IMR-90 (cell line): Measurements from ENCODE around the gene IRX3. TPM values are rescaled to one million over a fixed set of nuclear protein-coding genes. Genes with fewer than 3 reads are reported as not detected.

Experiments used
- ATAC-seq: fragments of 200-7000 bp; cut with Tn5 transposase; 2 replicates; pipeline ENCODE4 v1.9.1; 2020; ENCODE audit warnings: low read depth, mild to moderate bottlenecking, moderate library complexity
- BruUV-seq: library from RNA; stranded (reverse); fragments of 400-500 nt; replicated peaks from 2 replicates; lab custom pipeline; 2021; lab: Mats Ljungman, UMichigan
- CTCF ChIA-PET: fragments of 300-600 bp; formaldehyde crosslinking; extraction: SDS; loops from one replicate; lab custom pipeline; 2021; ENCODE audit warnings: antibody characterized with exemption; lab: Yijun Ruan, JAX
- POLR2A ChIA-PET: fragments of 300-600 bp; sonication (Branson Sonifier 250); formaldehyde crosslinking; loops from one replicate; lab custom pipeline; 2022; ENCODE audit warnings: antibody characterized with exemption; ENCODE audit not compliant: unreplicated experiment; lab: Charles Lee
- DNase-seq: peaks from one replicate; pipeline ENCODE4 v3.0.0; 2013
- H2AFZ ChIP-seq: replicated peaks from 2 replicates; pipeline ENCODE3; 2013; ENCODE audit warnings: low read length, mild to moderate bottlenecking; ENCODE audit not compliant: poor library complexity
- H2AK5ac ChIP-seq: 2 replicates; pipeline ENCODE4 v1.6.1; 2013; ENCODE audit warnings: low read depth, low read length, inconsistent platforms
- H2AK9ac ChIP-seq: replicated peaks from 2 replicates; pipeline ENCODE3; 2013; ENCODE audit warnings: mild to moderate bottlenecking, low read depth, low read length, moderate library complexity; ENCODE audit not compliant: poor library complexity
- H2BK120ac ChIP-seq: 2 replicates; pipeline ENCODE4 v1.6.1; 2013; ENCODE audit warnings: low read depth, low read length, inconsistent platforms
- H2BK15ac ChIP-seq: 3 replicates; pipeline ENCODE4 v1.6.1; 2013; ENCODE audit warnings: low read depth, low read length, inconsistent platforms
- H2BK20ac ChIP-seq: 2 replicates; pipeline ENCODE4 v1.6.1; 2013; ENCODE audit warnings: low read depth, mild to moderate bottlenecking, inconsistent platforms, low read length, moderate library complexity
- H2BK5ac ChIP-seq: 2 replicates; pipeline ENCODE4 v1.6.1; 2013; ENCODE audit warnings: mild to moderate bottlenecking, low read depth, low read length, inconsistent platforms; ENCODE audit not compliant: poor library complexity, severe bottlenecking
- H3K14ac ChIP-seq: replicated peaks from 2 replicates; pipeline ENCODE4 v1.6.1; 2013; ENCODE audit warnings: low read depth, low read length, inconsistent platforms
- H3K18ac ChIP-seq: 2 replicates; pipeline ENCODE4 v1.6.1; 2013; ENCODE audit warnings: low read depth, low read length, control low read depth
- H3K23ac ChIP-seq: 2 replicates; pipeline ENCODE4 v1.6.1; 2013; ENCODE audit warnings: low read depth, low read length, inconsistent platforms
- H3K27ac ChIP-seq: 2 replicates; pipeline ENCODE4 v1.5.1; 2013; ENCODE audit warnings: mild to moderate bottlenecking, control low read depth, low read length; ENCODE audit not compliant: insufficient read depth
- H3K27me3 ChIP-seq: 2 replicates; pipeline ENCODE4 v1.6.1; 2013; ENCODE audit warnings: low read length; ENCODE audit not compliant: control insufficient read depth, insufficient read depth
- H3K36me3 ChIP-seq: 2 replicates; pipeline ENCODE4 v1.6.1; 2013; ENCODE audit warnings: low read length, mixed read lengths; ENCODE audit not compliant: control insufficient read depth, insufficient read depth
- H3K4ac ChIP-seq: 2 replicates; pipeline ENCODE4 v1.6.1; 2013; ENCODE audit warnings: low read depth, low read length, inconsistent platforms
- H3K4me1 ChIP-seq: 2 replicates; pipeline ENCODE4 v1.6.1; 2013; ENCODE audit warnings: low read length, mixed read lengths; ENCODE audit not compliant: control insufficient read depth, insufficient read depth
- H3K4me2 ChIP-seq: 2 replicates; pipeline ENCODE4 v1.6.1; 2013; ENCODE audit warnings: low read depth, mild to moderate bottlenecking, control low read depth, low read length, moderate library complexity
- H3K4me3 ChIP-seq: 2 replicates; pipeline ENCODE4 v1.5.1; 2013; ENCODE audit warnings: low read depth, mild to moderate bottlenecking, control low read depth, low read length, moderate library complexity; ENCODE audit not compliant: insufficient read depth
- H3K56ac ChIP-seq: 2 replicates; pipeline ENCODE4 v1.6.1; 2013; ENCODE audit warnings: low read length, inconsistent platforms; ENCODE audit not compliant: insufficient read depth; ENCODE audit errors: extremely low read depth
- H3K79me1 ChIP-seq, 2 experiments: 2 replicates each; pipeline ENCODE4 v1.6.1; 2013; ENCODE audit warnings: low read length in 2 of 2, inconsistent platforms in 1 of 2, low read depth in 1 of 2
- H3K9ac ChIP-seq: 2 replicates; pipeline ENCODE4 v1.6.1; 2013; ENCODE audit warnings: low read depth, low read length, control low read depth
- H3K9me1 ChIP-seq: 2 replicates; pipeline ENCODE4 v1.6.1; 2013; ENCODE audit warnings: low read length, inconsistent platforms; ENCODE audit not compliant: insufficient read depth
- H3K9me3 ChIP-seq: 2 replicates; pipeline ENCODE4 v1.6.1; 2013; ENCODE audit warnings: low read length; ENCODE audit not compliant: control insufficient read depth, insufficient read depth
- H4K20me1 ChIP-seq: 2 replicates; pipeline ENCODE4 v1.6.1; 2013; ENCODE audit warnings: low read length, inconsistent platforms; ENCODE audit not compliant: insufficient read depth
- H4K5ac ChIP-seq: 2 replicates; pipeline ENCODE4 v1.6.1; 2013; ENCODE audit warnings: mild to moderate bottlenecking, low read depth, low read length, control low read depth
- H4K8ac ChIP-seq, 2 experiments: 2 replicates each; pipeline ENCODE4 v1.6.1; 2013; ENCODE audit warnings: low read depth in 2 of 2, low read length in 2 of 2, control low read depth in 1 of 2, inconsistent platforms in 1 of 2
- H4K91ac ChIP-seq: 2 replicates; pipeline ENCODE4 v1.6.1; 2013; ENCODE audit warnings: low read depth, low read length, inconsistent platforms; ENCODE audit not compliant: insufficient read depth
- CEBPB ChIP-seq: IDR thresholded peaks from 2 replicates; pipeline ENCODE4 v1.6.1; 2012; ENCODE audit warnings: low read depth, low read length, improper control_type of control experiment
- FOS ChIP-seq: fragments of 150-350 bp; IDR thresholded peaks from 2 replicates; pipeline ENCODE4 v1.6.1; 2016; ENCODE audit warnings: low read depth, low read length
- MAFK ChIP-seq: IDR thresholded peaks from 2 replicates; pipeline ENCODE4 v1.6.1; 2012; ENCODE audit warnings: low read depth, low read length, improper control_type of control experiment
- MAZ ChIP-seq: IDR thresholded peaks from 2 replicates; pipeline ENCODE4 v1.6.1; 2012; ENCODE audit warnings: low read depth, mild to moderate bottlenecking, low read length, improper control_type of control experiment, moderate library complexity, borderline replicate concordance
- MXI1 ChIP-seq: IDR thresholded peaks from 2 replicates; pipeline ENCODE4 v1.6.1; 2012; ENCODE audit warnings: low read depth, mild to moderate bottlenecking, low read length, moderate library complexity, borderline replicate concordance
- NFE2L2 ChIP-seq: fragments of 150-350 bp; IDR thresholded peaks from 2 replicates; pipeline ENCODE4 v1.6.1; 2016; ENCODE audit warnings: low read depth, mild to moderate bottlenecking, low read length
- RCOR1 ChIP-seq: IDR thresholded peaks from 2 replicates; pipeline ENCODE4 v1.6.1; 2012; ENCODE audit warnings: mild to moderate bottlenecking, low read length, improper control_type of control experiment; ENCODE audit not compliant: insufficient replicate concordance
- RFX5 ChIP-seq: IDR thresholded peaks from 2 replicates; pipeline ENCODE4 v1.8.0; 2012; ENCODE audit warnings: low read depth, mild to moderate bottlenecking, low read length, moderate library complexity
- SMC3 ChIP-seq: fragments of 150-350 bp; IDR thresholded peaks from 2 replicates; pipeline ENCODE4 v1.6.1; 2016; ENCODE audit warnings: low read depth, mild to moderate bottlenecking, antibody characterized with exemption, low read length, moderate library complexity
- WGBS, 2 experiments: methylation state at CpG; one replicate each; pipeline versions ENCODE4 v1.1.5 to v1.1.7; 2013; ENCODE audit warnings: missing lambda C conversion rate in 2 of 2; ENCODE audit not compliant: insufficient read length in 1 of 2; ENCODE audit errors: extremely low coverage in 2 of 2; 5-methylcytosine and 5-hydroxymethylcytosine counted together
- dilution Hi-C: fragments of 300-500 bp; cut with HindIII; formaldehyde crosslinking; loops from one replicate; pipeline ENCODE4 v1.14.3; 2018; ENCODE audit warnings: low sequenced_read_pairs; ENCODE audit not compliant: unreplicated experiment
- in situ Hi-C: fragments of 300-500 bp; cut with MboI; formaldehyde crosslinking; loops from 3 replicates; pipeline ENCODE4 v1.14.3; 2019; ENCODE audit warnings: low sequenced_read_pairs, inconsistent platforms, mixed read lengths
- intact Hi-C: fragments of 100-400 bp; cut with micrococcal nuclease; formaldehyde crosslinking; loops from 2 replicates; pipeline ENCODE4 v1.10.0; 2022
- polyA plus RNA-seq, 3 experiments: library from polyadenylated mRNA; depleted of rRNA; stranded (reverse); fragments of >200 nt; gene quantifications; 2 replicates each; pipeline ENCODE4 v1.2.3, GENCODE V29; 2012; ENCODE audit warnings: low replicate concordance in 1 of 3
- total RNA-seq: library from RNA; depleted of rRNA; stranded (reverse); fragments of >200 nt; gene quantifications from 2 replicates; pipeline ENCODE4 v1.2.3, GENCODE V29; 2012
- TF ChIP-seq, protein P1 (sequence below): fragments of 150-350 bp; IDR thresholded peaks from 2 replicates; pipeline ENCODE4 v1.6.1; 2017; ENCODE audit warnings: mild to moderate bottlenecking, antibody characterized with exemption, low read length, low read depth

Gene IRX3
- total and polyA plus RNA-seq, 2 of the 4 experiments (the other 2 are of a cell fraction): not detected

DNA sequence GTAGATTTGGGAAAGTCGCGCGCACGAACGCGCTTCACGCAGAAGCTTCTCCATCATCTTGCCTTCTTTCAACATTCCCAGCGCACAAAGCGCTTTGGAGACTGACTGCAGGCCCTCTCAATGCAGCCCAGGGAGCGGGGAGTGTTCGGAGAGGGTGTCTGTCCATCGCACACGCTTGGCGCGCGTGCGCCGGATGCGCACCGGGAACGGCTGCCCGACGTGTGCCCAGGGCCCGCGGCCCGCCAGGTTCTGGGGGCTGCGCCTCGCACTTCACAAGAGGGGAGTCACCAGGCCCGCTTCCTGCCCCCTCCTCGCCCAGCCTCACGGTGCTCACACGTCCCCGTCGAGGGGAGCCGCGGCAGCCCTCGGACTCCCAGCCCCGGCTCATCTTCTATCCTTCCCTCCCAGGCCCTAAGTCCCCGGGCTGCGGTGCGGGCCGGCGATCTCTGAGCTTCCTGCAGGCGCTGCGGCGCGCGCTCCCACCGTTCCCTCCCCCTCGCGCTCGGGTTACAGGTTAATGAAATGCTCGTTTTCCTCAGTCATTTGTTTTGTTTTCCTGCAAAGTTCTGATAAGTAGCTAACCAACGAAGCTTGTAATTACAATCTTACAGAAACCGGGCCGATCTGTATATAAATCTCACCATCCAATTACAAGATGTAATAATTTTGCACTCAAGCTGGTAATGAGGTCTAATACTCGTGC, 2.8 kb upstream of the IRX3 start:
- TF ChIP-seq MXI1 (no peak), SMC3 (no peak), RFX5 (no peak), CEBPB (no peak), FOS (no peak), NFE2L2 (no peak), MAZ (no peak), MAFK (no peak), RCOR1 (no peak)
- TF ChIP-seq, protein P1, sequence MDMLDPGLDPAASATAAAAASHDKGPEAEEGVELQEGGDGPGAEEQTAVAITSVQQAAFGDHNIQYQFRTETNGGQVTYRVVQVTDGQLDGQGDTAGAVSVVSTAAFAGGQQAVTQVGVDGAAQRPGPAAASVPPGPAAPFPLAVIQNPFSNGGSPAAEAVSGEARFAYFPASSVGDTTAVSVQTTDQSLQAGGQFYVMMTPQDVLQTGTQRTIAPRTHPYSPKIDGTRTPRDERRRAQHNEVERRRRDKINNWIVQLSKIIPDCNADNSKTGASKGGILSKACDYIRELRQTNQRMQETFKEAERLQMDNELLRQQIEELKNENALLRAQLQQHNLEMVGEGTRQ: no peak
- Histone ChIP-seq H4K20me1 (no peaks in the 10 kb centered on the region), H3K9me1 (no peaks in the 10 kb centered on the region), H3K4me3 (no peak overlapping the region), H3K27ac (no peak overlapping the region), H2AK5ac (no peak overlapping the region), H2BK5ac (no peak overlapping the region), H4K5ac (no peak overlapping the region), H2AK9ac (no peak overlapping the region), H3K9ac (no peak overlapping the region), H3K4me1 (peaks cover 2% of the 10 kb centered on the region; the same call in 1 of the 2 replicates), H2AFZ (no peak overlapping the region), H3K23ac (no peak overlapping the region), H4K8ac (no peak overlapping the region), H3K4me2 (no peak overlapping the region), H2BK15ac (no peak overlapping the region), H3K27me3 (peaks cover 83% of the 10 kb centered on the region), H4K91ac (no peak overlapping the region), H2BK20ac (no peak overlapping the region), H3K36me3 (no peaks in the 10 kb centered on the region), H3K56ac (no peak overlapping the region), H3K18ac (no peak overlapping the region), H3K9me3 (peaks cover 21% of the 10 kb centered on the region), H3K14ac (no peak overlapping the region), H3K4ac (no peak overlapping the region), H2BK120ac (no peak overlapping the region), H3K79me1 (no peaks in the 10 kb centered on the region)
- POLR2A ChIA-PET: no interaction called here
- 7% methylated on average over 25 of the region's 57 CpGs; no CpG with 5 or more reads in 1 of the 2 experiments for WGBS, 2 experiments
- DNase-seq (no peak), ATAC-seq (no peak)
- CTCF ChIA-PET: no interaction called here
- intact Hi-C loops: loop anchor here (10.0 kb wide), 3 partner anchors 345 to 645 kb away; partner anchors contain the start of gene IRX5
- in situ Hi-C loops: loop anchor here (10.0 to 25.0 kb wide), 3 partner anchors 527 to 735 kb away; partner anchors contain the start of gene IRX5
- dilution Hi-C loops: no loop called here
- no TSS peak for BruUV-seq
